Measurements from ENCODE around the gene KIAA0232. TPM values are rescaled to one million over a fixed set of nuclear protein-coding genes. Genes with fewer than 3 reads are reported as not detected.

Gene KIAA0232
- total and polyA plus RNA-seq, 2 of the 8 experiments (the other 6 are each of a cell fraction or from before 2014, with no cell fraction given) = 5.6 to 23.3 TPM

DNA sequence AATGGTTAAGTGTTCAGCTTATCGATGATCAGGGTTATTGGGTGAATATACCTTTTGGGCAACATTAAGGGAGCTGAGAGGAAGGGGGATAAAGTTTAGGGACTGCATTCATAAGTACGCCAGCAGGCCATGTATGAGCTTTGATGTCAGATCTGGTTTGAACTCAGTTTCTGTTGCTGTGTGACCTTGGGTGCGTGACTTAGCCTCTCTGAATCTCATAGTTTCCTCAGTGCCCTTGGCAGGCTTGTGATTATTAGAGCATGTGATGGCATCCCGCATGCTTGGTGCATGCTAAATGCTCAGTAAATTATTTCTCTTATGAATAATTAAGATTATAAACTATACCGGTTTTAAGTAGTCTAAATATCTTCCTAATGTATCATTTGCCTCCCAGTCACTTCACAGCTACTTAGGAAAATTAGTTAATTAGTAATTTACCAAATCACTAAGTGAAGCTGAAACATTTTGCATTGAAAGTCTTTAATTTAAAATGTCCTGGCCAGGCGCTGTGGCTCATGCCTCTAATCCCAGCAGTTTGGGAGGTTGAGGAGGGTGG, 130.9 kb downstream of the KIAA0232 start (continued):
- TF ChIP-seq, protein P1, sequence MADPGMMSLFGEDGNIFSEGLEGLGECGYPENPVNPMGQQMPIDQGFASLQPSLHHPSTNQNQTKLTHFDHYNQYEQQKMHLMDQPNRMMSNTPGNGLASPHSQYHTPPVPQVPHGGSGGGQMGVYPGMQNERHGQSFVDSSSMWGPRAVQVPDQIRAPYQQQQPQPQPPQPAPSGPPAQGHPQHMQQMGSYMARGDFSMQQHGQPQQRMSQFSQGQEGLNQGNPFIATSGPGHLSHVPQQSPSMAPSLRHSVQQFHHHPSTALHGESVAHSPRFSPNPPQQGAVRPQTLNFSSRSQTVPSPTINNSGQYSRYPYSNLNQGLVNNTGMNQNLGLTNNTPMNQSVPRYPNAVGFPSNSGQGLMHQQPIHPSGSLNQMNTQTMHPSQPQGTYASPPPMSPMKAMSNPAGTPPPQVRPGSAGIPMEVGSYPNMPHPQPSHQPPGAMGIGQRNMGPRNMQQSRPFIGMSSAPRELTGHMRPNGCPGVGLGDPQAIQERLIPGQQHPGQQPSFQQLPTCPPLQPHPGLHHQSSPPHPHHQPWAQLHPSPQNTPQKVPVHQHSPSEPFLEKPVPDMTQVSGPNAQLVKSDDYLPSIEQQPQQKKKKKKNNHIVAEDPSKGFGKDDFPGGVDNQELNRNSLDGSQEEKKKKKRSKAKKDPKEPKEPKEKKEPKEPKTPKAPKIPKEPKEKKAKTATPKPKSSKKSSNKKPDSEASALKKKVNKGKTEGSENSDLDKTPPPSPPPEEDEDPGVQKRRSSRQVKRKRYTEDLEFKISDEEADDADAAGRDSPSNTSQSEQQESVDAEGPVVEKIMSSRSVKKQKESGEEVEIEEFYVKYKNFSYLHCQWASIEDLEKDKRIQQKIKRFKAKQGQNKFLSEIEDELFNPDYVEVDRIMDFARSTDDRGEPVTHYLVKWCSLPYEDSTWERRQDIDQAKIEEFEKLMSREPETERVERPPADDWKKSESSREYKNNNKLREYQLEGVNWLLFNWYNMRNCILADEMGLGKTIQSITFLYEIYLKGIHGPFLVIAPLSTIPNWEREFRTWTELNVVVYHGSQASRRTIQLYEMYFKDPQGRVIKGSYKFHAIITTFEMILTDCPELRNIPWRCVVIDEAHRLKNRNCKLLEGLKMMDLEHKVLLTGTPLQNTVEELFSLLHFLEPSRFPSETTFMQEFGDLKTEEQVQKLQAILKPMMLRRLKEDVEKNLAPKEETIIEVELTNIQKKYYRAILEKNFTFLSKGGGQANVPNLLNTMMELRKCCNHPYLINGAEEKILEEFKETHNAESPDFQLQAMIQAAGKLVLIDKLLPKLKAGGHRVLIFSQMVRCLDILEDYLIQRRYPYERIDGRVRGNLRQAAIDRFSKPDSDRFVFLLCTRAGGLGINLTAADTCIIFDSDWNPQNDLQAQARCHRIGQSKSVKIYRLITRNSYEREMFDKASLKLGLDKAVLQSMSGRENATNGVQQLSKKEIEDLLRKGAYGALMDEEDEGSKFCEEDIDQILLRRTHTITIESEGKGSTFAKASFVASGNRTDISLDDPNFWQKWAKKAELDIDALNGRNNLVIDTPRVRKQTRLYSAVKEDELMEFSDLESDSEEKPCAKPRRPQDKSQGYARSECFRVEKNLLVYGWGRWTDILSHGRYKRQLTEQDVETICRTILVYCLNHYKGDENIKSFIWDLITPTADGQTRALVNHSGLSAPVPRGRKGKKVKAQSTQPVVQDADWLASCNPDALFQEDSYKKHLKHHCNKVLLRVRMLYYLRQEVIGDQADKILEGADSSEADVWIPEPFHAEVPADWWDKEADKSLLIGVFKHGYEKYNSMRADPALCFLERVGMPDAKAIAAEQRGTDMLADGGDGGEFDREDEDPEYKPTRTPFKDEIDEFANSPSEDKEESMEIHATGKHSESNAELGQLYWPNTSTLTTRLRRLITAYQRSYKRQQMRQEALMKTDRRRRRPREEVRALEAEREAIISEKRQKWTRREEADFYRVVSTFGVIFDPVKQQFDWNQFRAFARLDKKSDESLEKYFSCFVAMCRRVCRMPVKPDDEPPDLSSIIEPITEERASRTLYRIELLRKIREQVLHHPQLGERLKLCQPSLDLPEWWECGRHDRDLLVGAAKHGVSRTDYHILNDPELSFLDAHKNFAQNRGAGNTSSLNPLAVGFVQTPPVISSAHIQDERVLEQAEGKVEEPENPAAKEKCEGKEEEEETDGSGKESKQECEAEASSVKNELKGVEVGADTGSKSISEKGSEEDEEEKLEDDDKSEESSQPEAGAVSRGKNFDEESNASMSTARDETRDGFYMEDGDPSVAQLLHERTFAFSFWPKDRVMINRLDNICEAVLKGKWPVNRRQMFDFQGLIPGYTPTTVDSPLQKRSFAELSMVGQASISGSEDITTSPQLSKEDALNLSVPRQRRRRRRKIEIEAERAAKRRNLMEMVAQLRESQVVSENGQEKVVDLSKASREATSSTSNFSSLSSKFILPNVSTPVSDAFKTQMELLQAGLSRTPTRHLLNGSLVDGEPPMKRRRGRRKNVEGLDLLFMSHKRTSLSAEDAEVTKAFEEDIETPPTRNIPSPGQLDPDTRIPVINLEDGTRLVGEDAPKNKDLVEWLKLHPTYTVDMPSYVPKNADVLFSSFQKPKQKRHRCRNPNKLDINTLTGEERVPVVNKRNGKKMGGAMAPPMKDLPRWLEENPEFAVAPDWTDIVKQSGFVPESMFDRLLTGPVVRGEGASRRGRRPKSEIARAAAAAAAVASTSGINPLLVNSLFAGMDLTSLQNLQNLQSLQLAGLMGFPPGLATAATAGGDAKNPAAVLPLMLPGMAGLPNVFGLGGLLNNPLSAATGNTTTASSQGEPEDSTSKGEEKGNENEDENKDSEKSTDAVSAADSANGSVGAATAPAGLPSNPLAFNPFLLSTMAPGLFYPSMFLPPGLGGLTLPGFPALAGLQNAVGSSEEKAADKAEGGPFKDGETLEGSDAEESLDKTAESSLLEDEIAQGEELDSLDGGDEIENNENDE (IDR thresholded peaks at IDR 0.05; ENCODE audit: insufficient replicate concordance, low read length) = no peak
- TF ChIP-seq CBX8 (IDR thresholded peaks at IDR 0.05; ENCODE audit: borderline replicate concordance, low read depth, low read length) = no peak
- TF ChIP-seq MAX (IDR thresholded peaks at IDR 0.05) = no peak
- no peak for TF ChIP-seq JUND (IDR thresholded peaks at IDR 0.05; ENCODE audit: low read length)
- TF ChIP-seq RFX5 (IDR thresholded peaks at IDR 0.05; ENCODE audit: borderline replicate concordance, low read depth, low read length) = no peak
- TF ChIP-seq SAP30 (IDR thresholded peaks at IDR 0.05; ENCODE audit: insufficient read depth, insufficient replicate concordance, low read length) = no peak
- no peak for TF ChIP-seq USF2 (IDR thresholded peaks at IDR 0.05; ENCODE audit: low read length)
- no peak for TF ChIP-seq BACH1 (IDR thresholded peaks at IDR 0.05; ENCODE audit: low read length)
- TF ChIP-seq POLR2AphosphoS5 (IDR thresholded peaks at IDR 0.05; ENCODE audit: low read depth, low read length) = no peak

Data from H1 (cell line).